Measurements from ENCODE around the gene ZNF774.

ZNF774 gene

GRCh38 chr15:90388462-90389380 lies 36.6 kb downstream of the ZNF774 start:
- TF ChIP-seq CTCF (IDR thresholded peaks at IDR 0.05; ENCODE audit: low read depth, low read length) = no peak
- DNase-seq (ENCODE audit: extremely low read depth, low read depth) = no peak

- DNase-seq (ENCODE audit: extremely low read depth, low read depth) = no peak
- TF ChIP-seq CTCF (IDR thresholded peaks at IDR 0.05; ENCODE audit: low read depth, low read length) = no peak
Observed at GRCh38 chr15:90389513-90389912, 37.4 kb downstream of the ZNF774 start.

- TF ChIP-seq CTCF (IDR thresholded peaks at IDR 0.05; ENCODE audit: low read depth, low read length) = no peak
- DNase-seq (ENCODE audit: extremely low read depth, low read depth) = no peak
Observed at GRCh38 chr15:90393040-90393439, 41.0 kb downstream of the ZNF774 start.

- no peak for TF ChIP-seq CTCF (IDR thresholded peaks at IDR 0.05; ENCODE audit: low read depth, low read length)
- no peak for DNase-seq (ENCODE audit: extremely low read depth, low read depth)
Observed at GRCh38 chr15:90394074-90394473, 42.0 kb downstream of the ZNF774 start.

GRCh38 chr15:90394748-90395442 lies 42.8 kb downstream of the ZNF774 start:
- no peak for TF ChIP-seq CTCF (IDR thresholded peaks at IDR 0.05; ENCODE audit: low read depth, low read length)
- DNase-seq (ENCODE audit: extremely low read depth, low read depth) = no peak

GRCh38 chr15:90396321-90396720 lies 44.2 kb downstream of the ZNF774 start:
- DNase-seq (ENCODE audit: extremely low read depth, low read depth) = no peak
- no peak for TF ChIP-seq CTCF (IDR thresholded peaks at IDR 0.05; ENCODE audit: low read depth, low read length)
